GM19397 (cell line): ENCODE data around the gene HORMAD2.
"Not testable (repeated sequence)": the region's sequence is repeated elsewhere in the genome, so short reads cannot be mapped to it uniquely, and the experiment has no call there.

Experiments
- ATAC-seq: cut with Tn5 transposase; IDR thresholded peaks from one replicate; pipeline ENCODE4 v1.9.1; 2021; ENCODE audit warnings: mild to moderate bottlenecking, moderate library complexity; ENCODE audit not compliant: unreplicated experiment

The HORMAD2 gene

DNA sequence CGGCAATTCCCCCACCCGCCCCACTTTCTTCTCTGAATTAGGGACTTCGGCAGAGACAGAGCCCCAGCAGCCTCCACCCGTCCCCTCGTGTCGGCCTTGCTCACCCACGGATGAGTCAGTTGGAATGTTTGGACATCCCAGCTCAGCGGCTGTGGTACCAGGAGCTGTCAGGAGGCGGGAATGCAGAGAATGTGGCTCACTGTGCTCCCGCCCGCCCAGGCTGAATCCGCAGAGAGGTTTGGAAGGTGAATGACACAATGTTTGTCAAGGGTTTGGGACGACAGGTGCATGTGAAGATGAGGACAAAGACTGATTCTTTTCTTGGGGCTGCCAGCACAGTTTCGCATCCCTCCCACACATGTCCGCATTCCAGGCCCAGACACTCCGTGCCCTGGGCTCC lies 126.7 kb downstream of the HORMAD2 start:
- no peak for ATAC-seq

DNA sequence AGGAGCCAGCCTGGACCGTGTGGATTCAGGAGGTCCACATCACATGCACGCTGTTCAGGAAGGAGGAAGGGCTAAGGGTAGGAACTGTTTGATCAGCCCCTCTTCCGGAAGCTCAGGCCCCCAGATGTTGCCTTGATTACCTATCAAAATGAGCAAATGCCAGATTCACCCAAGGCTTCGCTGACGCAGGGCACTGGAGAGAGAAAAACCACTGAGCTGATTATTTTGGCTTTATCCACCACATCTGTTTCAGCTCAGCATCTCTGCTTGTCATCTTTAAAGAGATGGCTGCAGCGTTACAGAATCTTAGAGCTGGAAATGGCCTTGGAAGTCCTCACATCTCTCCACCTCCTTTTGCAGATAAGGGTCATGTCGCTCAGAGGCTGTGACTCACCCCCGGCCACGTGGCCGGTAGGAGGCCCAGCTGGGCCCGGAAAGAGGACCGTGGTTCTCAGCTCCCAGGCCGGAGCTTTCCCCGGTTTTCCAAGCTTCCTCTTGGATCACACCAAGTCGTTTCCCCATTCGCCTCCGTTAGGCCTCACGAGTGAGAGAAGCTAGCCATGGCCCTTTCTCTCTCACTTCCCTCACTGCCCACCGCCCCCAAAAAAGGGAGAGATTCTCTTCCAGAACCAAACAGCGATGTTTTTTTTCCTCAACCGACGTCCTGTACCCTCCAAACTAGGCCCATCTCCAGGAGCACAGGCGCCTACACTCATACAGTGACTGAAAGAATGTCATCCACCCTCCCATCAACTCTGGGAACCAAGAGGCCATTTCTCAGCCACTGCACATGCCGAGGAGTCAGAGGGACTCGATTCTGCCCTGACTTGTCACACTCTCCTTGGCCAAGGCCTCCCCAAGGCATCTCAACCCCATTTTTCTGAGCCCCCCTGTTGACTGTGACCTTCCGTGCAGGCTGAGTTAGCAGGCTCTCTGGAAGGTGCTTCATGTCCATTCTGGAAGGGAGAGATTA lies 128.7 kb downstream of the HORMAD2 start:
- ATAC-seq, result no peak

DNA sequence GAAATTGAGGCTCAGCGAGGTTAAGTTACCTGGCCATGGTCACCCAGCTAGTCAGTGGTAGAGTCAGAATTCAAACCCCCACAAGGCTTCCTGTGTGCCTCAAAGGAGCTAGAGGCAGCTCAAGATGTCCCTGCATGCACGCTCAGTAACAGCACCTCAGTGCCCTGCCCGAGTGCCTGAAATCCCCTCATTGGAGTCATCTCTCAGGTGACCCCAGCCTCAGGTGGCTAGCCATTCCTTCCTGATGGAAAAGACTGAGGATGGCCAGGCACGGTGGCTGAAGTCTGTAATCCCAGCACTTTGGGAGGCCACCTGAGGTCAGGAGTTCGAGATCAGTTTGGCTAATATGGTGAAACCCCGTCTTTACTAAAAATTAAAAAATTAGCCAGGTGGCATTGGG lies 129.4 kb downstream of the HORMAD2 start:
- ATAC-seq, result no peak

DNA sequence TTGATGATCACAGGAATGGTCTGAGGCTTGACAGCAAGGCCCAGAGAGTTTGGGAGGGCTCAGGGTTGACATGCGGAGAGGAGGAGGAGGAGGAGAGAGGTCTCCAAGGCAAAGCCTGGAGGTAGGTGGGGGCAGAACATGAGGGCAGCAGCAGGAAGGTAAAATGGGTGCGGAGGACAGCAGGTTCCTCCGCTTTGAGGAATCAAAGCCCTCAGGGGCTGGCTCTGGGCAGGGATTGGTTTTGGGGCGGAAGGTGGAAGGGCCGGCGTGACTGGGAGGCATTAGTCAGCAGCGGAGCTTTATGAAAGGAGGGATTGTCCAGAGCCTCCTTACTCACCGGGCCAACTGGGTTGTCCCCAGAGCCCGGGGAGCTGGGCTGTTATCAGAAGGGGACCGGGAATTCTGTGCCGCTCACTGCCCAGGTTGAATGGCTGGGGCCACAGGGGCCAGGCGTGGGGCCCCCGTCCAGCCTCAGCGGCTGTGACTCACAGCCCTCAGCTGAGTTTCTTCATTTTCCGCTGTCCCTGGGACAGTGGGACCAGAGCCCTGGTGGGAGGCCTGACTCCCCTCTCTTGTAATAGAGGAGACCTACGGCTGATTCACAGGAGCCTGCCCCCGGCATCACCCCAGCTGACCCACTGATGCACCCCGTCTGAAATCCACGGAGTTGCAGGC lies 130.1 kb downstream of the HORMAD2 start:
- ATAC-seq, result no peak

DNA sequence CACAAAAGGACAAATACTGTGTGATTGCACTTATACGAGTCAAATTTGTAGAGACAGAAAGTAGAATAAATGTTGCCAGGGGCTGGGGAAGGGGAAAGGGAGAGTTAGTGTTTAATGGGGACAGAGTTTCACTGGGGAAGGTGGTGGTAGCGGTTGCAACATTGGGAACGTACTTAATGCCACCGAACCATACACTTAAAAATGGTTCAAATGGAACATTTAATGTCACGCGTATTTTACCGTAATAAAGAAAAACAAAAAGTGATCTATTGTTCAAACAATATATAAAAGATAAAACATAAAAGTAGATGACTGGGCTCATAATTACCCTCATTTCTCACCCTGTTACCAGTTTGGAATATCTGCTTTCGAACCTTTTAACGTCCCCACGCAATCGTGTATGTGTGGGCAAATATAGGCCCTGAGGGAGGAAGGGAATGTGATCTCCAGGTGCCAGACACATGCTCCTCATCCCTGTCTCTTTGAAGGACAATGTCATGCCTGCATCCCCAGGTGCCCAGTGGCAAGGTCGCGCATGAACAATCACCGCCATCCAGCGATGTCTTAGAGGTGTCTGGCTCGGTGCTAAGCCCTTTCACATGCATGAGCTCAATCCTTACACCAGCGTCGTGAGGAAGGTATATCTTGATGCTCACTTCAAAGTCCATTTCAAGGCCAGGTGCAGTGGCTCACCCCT lies 131.0 kb downstream of the HORMAD2 start:
- no peak for ATAC-seq

DNA sequence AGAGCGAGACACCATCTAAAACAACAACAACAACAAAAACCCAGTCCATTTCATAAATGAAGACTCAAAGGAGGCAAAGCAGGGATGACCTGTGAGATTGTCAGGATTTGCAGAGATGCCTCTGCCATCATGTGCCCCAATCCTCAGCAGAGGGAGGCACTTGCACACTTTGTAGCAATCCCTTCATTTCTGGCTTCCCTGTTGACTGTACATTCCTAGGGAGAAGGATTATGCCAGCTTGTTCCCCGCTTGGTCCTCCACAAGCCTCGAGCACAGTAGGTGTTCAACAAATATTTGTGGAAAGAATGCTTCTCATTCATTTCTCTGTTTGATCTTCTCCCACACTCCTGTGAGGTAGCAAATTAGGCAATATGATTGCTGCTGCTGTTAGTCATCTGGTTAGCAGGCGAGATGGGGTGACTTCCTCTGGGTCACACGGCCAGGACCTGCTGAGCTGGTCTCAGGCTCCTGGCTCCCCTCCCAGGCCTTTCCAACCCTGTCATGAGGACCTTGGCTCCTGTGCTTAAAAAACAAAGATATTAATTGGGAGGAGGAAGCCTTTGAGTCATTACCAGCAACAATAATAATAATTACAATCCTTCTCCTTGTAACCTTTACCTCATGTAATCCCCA lies 132.2 kb downstream of the HORMAD2 start:
- no peak for ATAC-seq

DNA sequence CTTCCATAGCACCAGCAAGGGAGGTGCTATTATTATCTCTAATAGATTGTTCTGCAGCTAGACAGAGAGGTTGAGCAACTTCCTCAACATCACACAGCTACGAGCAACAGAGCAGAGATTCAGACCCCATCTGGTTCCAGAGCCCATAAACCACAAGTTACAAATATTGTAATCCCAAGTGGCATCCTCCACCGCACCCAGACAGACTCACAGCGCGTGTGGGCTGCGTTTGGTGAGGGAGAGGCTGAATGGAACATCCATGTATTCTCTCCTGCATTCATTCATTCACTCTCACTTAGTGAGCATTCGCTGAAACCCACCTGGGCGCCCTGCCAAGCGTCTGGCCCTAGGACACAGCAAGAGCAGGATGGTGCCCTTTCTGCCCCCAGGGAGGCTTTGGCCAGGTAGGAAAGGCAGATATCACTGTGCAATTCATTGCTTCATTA lies 132.8 kb downstream of the HORMAD2 start:
- ATAC-seq, result no peak

DNA sequence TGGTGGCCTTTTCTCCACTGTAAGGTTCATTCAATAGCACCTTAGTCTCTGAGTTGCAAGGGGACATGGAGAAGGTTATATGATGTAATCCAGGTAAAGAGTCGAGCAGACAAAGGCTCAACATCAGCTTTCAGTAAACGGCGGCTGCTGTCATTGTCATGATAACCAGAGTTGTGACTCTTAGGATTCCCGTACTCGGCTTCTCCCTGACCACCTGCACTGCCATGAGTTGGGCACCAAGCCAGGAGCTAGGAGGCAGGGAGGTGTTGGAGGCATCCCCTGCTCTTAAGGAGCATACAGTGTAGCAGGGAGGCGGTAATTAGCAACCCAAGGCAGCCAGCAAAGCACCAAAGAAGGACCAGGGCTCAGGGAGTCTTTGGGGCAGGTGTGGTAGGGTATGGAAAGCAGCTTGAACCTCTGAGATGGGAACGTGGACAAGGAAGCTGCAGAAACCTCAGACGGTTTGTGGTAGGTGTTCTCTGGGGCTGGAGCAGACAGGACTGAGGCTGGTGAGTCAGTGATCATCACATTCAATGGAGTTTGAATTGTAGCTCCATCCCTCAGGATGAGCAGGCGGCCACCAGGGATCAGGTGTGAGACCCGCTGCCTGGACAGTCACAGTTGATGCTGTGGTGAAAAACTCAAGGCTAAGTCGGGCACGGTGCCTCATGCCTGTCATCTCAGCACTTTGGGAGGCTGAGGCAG lies 134.6 kb downstream of the HORMAD2 start:
- ATAC-seq, result no peak

DNA sequence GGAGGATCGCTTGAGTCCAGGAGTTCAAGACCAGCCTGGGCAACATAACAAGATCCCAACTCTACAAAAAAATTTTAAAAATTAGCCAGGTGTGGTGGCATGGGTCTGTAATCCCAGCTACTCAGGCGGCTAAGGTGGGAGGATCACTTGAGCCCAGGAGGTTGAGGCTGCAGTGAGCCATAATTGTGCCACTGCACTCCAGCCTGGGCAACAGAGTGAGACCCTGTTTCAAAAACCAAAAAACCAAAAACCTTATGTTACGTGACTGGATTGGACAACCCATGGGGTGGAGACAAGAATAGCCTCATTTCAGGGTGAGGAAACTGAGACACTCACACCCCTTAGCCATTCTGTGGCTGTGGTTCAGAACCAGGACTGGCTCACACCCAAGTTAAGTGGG lies 136.0 kb downstream of the HORMAD2 start:
- ATAC-seq, result not testable (repeated sequence)

DNA sequence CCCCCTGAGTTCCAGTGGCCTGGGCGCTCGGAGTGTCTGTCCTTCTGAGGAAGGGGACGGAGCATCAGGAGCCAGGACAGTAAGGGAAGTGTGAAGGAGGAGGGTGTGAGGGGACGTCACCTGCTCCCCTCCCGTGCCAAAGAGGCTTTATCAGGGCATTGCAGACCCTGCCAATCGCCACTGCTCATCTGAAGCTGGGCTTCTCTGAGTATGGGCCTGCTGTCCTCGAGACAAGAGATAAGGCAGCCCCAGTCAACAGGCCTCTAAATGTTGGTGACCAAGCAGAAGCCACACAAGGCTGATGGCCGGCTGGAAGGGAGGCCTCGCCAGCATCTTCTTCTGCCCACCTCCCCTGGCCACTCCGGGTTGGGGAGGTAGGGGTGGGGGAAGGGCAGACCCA lies 136.4 kb downstream of the HORMAD2 start:
- no peak for ATAC-seq

DNA sequence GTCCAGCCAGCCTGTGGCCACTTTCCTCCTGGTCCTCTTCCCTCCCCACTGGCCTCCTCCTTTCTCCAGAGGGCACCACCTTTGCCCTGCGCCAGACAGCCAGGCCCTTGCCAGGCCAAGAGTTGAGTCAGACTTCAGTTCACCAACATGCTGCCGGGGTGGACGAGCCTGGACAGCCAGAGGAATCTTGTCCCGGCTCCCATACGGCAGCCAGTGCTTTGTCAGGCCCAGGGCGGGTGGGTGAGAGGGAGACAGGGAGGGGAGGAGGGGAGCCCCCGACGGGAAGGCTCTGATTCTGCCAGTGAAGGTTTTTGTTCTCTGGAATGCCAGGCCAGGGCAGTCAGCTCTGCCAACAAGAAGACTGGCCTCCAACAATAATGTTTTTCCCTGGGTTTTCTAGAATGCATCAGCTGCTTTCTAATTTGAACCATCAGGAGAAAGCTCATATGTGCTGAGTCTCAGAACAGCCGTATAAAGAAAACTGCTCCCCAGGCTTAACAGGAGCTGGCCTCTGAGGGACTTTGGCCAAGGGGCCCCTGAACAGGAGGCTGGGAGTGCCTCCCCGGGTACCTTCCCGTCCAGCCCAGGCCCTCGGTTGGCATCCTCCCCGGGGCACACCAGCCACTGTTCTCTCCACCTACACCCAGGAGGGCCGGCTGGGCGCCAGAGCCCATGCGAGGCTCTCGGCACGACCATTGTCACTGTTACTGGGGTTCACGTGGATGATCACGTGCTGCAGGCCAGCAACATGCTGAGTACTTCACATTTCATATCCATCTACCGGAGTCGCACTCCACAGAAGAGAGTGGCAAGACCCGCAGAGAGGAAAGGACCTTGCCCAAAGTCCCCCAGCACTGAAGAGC lies 137.7 kb downstream of the HORMAD2 start:
- ATAC-seq, result no peak

DNA sequence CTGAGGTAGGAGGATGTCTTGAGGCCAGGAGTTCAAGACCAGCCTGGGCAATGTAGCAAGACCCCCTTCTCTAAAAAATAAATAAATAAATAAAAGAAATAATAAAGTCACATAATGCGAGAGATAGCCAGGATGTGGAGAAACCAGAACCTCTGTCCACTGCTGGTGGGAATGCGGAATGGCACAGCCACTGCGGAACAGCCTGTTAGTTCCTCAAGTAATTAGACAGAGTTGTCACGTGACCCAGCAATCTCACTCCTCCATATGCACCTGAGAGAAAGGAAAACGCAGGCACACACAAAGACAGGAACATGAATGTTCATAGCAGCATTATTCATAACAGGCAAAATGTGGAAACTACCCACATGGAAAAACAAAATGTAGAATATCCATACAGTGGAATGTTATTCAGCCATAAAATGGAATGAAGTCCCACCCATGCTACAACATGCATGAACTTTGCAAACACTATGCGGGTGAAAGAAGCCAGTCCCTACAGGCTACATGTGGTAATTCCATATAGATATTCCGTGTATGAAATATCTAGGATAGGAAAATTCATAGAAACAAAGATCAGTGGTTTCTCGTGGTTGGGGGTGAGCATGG lies 138.9 kb downstream of the HORMAD2 start:
- no peak for ATAC-seq

DNA sequence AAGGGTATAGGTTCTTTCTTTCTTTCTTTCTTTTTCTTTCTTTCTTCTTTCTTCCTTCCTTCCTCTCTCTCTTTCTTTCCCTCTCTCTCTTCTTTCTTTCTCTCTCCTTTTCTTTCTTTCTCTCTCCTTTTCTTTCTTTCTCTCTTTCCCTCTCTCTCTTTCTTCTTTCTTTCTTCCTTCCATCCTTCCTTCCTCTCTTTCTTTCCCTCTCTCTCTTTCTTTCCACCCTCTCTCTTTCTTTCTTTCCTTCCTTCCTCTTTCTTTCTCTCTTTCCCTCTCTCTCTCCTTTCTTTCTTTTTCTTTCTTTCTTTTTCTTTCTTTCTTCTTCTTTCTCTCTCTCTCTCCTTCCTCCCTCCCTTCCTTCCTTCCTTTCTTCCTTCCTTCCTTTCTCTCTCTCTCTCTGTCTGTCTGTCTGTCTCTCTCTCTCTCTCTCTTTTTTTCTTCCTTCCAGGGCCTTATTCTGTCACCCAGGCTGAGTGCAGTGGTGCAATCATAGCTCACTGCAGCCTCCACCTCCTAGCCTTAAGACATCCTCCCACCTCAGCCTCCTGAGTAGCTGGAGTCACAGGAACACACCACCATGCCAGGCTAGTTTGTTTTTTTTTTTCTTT lies 139.5 kb downstream of the HORMAD2 start:
- ATAC-seq, result no peak

DNA sequence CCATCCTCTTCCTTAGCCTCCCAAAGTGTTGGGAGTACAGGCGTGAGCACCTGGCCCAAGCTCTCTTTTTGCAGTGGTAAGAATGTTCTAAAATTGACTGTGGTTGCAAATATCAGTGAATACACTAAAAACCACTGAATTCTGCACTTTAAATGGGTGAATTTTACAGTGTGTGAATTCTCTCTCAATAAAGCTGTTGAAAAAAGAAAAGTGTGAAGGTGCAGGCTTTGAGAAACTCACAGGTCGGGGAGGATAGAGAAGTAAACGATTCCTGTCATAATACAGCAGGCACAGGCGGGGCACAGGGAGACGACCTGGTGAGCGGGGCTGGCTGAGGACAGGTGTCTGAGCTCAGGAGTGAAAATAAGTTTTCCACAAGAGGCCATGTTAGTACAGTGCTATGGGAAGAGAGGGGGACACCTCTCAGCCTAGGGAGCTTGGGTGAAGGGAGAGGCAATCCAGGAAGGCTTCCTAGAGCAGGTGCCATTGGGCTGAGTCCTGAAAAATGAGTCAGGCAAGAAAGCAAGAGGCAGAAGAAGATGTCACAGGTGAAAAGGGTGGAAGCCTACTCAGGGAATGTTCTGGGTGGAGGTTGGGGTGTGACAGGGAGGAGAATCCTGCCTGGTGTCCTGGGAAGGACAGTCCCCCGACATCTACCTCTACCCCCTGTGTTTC lies 140.2 kb downstream of the HORMAD2 start:
- no peak for ATAC-seq

DNA sequence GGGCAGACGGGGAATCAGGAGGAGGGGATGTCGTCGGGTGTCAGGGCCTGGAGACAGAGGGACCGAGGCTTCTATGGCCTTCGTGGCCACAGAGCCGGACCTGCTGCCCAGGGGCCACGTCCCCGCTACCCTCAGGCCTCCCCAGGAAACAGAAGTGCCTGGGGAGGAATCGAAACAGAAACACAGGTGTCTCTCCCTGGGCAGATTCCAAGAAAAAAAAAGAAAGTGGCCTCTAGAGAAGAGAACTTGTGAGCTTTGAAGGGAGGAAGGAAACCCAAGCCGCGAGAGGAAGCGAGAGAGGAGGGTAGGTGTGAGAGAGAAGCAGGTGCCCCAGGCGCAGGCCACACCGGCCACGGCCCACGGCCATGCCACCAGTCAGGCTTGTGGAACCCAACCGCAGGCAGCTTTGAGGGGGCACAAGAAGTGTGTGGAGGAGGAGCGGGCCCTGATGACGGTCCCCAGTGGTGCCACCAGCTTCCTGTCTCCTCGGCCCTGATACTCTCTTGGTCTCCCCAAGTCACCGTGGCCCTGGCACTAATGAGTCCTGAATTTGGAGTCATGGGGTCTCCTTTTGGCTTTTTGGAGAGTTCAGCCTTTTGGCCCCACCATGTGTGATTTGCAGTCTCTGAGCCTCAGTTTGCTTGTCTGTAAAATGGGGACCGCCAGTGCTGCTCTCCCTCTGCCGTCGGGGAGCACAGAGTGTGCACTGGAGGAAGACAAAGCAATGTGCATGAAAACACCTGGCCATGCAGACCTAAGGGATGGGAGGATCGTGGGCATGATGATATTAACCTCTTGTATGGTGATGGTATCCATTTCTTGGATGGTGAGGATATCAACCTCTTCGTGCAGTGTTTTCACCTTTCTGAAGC lies 141.1 kb downstream of the HORMAD2 start:
- no peak for ATAC-seq

DNA sequence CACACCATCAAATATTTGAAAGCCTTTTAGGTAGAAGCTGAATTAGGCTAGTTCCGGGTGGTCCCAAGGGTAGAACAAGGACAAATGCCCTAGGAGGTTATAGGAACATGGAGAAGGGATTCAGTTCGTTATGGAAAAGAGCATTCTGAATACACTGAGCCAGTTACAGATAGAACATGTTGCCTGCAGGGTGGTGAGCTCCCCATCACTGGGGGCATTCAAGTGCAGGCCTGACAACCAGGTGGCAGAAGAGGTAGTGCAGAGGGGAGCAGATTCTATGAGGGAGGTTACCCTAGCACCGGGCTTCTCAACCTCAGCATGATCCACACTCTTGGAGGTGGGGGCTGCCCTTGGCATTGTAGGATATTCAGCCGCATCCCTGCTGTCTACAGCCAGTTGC lies 142.1 kb downstream of the HORMAD2 start:
- no peak for ATAC-seq

DNA sequence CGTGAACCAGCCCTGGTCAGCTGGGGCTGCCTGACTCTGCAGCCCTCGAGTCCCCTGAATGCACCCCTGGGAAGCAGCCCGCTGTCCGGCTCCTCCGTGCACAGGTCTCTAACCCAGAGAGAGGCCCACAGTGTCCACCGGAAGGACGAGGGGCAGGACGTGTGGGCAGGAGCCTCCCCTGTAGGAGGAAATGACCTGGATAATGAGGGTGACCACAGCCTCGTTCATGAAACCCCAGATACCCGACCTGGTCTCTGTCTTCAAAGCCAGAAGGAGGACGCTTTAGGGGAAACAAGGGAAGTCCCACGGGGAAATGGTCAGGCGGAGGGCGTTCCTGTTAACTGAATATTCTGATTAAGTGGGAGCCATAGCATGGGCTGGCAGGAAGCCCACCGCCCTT lies 143.0 kb downstream of the HORMAD2 start:
- ATAC-seq, result no peak
